A673 (cell line): Measurements from ENCODE around the gene GBX1. TPM values are rescaled to one million over a fixed set of nuclear protein-coding genes. Genes with fewer than 3 reads are reported as not detected.

Experiments
- BruUV-seq: library from RNA; stranded (reverse); fragments of 400-500 nt; replicated peaks from 2 replicates; lab custom pipeline; 2021; lab: Mats Ljungman, UMichigan
- CTCF ChIA-PET: fragments of 300-600 bp; sonication (Branson Sonifier 250); formaldehyde crosslinking; loops from one replicate; lab custom pipeline; 2022; ENCODE audit warnings: antibody characterized with exemption; lab: Charles Lee
- POLR2A ChIA-PET: fragments of 300-600 bp; sonication (Branson Sonifier 250); formaldehyde crosslinking; loops from one replicate; lab custom pipeline; 2022; ENCODE audit warnings: antibody characterized with exemption; ENCODE audit not compliant: low non-redundant PET; lab: Charles Lee
- DNase-seq: peaks from one replicate; pipeline ENCODE4 v3.0.0-alpha.2; 2015; ENCODE audit warnings: low spot score
- H3K27ac ChIP-seq: fragments of 200-600 bp; sonication (generic); 2 replicates; pipeline ENCODE4 v1.5.1; 2016; ENCODE audit warnings: mixed run types, low read depth, mild to moderate bottlenecking, mixed read lengths, antibody characterized with exemption, low read length; ENCODE audit not compliant: poor library complexity, severe bottlenecking
- H3K27me3 ChIP-seq: fragments of 200-600 bp; sonication (generic); replicated peaks from 2 replicates; pipeline ENCODE4 v1.6.1; 2017; ENCODE audit warnings: mixed run types, low read depth, mild to moderate bottlenecking, mixed read lengths, antibody characterized with exemption, low read length; ENCODE audit not compliant: insufficient read depth, poor library complexity
- H3K36me3 ChIP-seq: fragments of 200-600 bp; sonication (generic); 2 replicates; pipeline ENCODE4 v1.6.1; 2016; ENCODE audit warnings: mixed run types, mild to moderate bottlenecking, mixed read lengths, antibody characterized with exemption, low read length; ENCODE audit not compliant: insufficient read depth, poor library complexity, severe bottlenecking
- H3K4me1 ChIP-seq: fragments of 200-600 bp; sonication (generic); 2 replicates; pipeline ENCODE4 v1.6.1; 2017; ENCODE audit warnings: mixed run types, mild to moderate bottlenecking, mixed read lengths, antibody characterized with exemption, low read length; ENCODE audit not compliant: insufficient read depth, poor library complexity, severe bottlenecking
- H3K4me3 ChIP-seq: fragments of 200-600 bp; sonication (generic); 2 replicates; pipeline ENCODE4 v1.5.1; 2016; ENCODE audit warnings: low read depth, mixed run types, mild to moderate bottlenecking, mixed read lengths, low read length; ENCODE audit not compliant: poor library complexity, severe bottlenecking
- H3K9me3 ChIP-seq: fragments of 200-600 bp; sonication (generic); 2 replicates; pipeline ENCODE4 v1.6.1; 2016; ENCODE audit warnings: mixed run types, low read depth, mild to moderate bottlenecking, mixed read lengths, antibody characterized with exemption, low read length; ENCODE audit not compliant: poor library complexity, severe bottlenecking
- EZH2 ChIP-seq: fragments of 200-600 bp; sonication (generic); IDR thresholded peaks from 2 replicates; pipeline ENCODE4 v1.6.1; 2017; ENCODE audit warnings: borderline replicate concordance, low read depth, mild to moderate bottlenecking, mixed read lengths, antibody characterized with exemption, low read length; ENCODE audit not compliant: poor library complexity, severe bottlenecking
- intact Hi-C: fragments of 100-400 bp; cut with micrococcal nuclease; formaldehyde crosslinking; loops from one replicate; pipeline ENCODE4 v1.10.0; 2022; ENCODE audit not compliant: unreplicated experiment
- total RNA-seq: library from RNA; stranded (reverse); gene quantifications from 2 replicates; pipeline ENCODE4 v1.2.3, GENCODE V29; 2021
- TF ChIP-seq, protein P1 (sequence below): fragments of 300-800, 200-600 bp; sonication (generic); conservative IDR thresholded peaks from 2 replicates; pipeline ENCODE4 v1.5.1; 2017; ENCODE audit warnings: low read depth, mild to moderate bottlenecking, antibody characterized with exemption, low read length, moderate library complexity, mixed read lengths

GBX1 gene
- total RNA-seq, 1 experiment from 2014 or later, result not detected

- POLR2A ChIA-PET, result no interaction called here
- Histone ChIP-seq H3K36me3 (no peaks in the 10 kb centered on the region), H3K9me3 (no peaks in the 10 kb centered on the region), H3K27me3 (no peaks in the 10 kb centered on the region), H3K4me1 (no peaks in the 10 kb centered on the region), H3K27ac (no peak overlapping the region), H3K4me3 (no peak overlapping the region)
- DNase-seq, result no peak
- TF ChIP-seq, protein P1, sequence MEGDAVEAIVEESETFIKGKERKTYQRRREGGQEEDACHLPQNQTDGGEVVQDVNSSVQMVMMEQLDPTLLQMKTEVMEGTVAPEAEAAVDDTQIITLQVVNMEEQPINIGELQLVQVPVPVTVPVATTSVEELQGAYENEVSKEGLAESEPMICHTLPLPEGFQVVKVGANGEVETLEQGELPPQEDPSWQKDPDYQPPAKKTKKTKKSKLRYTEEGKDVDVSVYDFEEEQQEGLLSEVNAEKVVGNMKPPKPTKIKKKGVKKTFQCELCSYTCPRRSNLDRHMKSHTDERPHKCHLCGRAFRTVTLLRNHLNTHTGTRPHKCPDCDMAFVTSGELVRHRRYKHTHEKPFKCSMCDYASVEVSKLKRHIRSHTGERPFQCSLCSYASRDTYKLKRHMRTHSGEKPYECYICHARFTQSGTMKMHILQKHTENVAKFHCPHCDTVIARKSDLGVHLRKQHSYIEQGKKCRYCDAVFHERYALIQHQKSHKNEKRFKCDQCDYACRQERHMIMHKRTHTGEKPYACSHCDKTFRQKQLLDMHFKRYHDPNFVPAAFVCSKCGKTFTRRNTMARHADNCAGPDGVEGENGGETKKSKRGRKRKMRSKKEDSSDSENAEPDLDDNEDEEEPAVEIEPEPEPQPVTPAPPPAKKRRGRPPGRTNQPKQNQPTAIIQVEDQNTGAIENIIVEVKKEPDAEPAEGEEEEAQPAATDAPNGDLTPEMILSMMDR, result no peak
- TF ChIP-seq EZH2, result no peak
- CTCF ChIA-PET, result no interaction called here
- BruUV-seq, result no TSS peak
- intact Hi-C loops, result no loop called here
Measured at GRCh38 chr7:151188252-151188542, 20.7 kb upstream of the GBX1 start.

GRCh38 chr7:151187409-151188251 lies 20.1 kb upstream of the GBX1 start:
- TF ChIP-seq EZH2, result no peak
- TF ChIP-seq, protein P1, result no peak
- H3K27me3 ChIP-seq, result no peaks in the 10 kb centered on the region
- ChIA-PET POLR2A (no interaction called here), CTCF (no interaction called here)
- no peak overlapping the region for H3K4me3 ChIP-seq
- H3K27ac ChIP-seq, result no peak overlapping the region
- no peaks in the 10 kb centered on the region for H3K9me3 ChIP-seq
- BruUV-seq, result no TSS peak
- H3K36me3 ChIP-seq, result no peaks in the 10 kb centered on the region
- no peak for DNase-seq
- no peaks in the 10 kb centered on the region for H3K4me1 ChIP-seq
- intact Hi-C loops, result no loop called here

DNA sequence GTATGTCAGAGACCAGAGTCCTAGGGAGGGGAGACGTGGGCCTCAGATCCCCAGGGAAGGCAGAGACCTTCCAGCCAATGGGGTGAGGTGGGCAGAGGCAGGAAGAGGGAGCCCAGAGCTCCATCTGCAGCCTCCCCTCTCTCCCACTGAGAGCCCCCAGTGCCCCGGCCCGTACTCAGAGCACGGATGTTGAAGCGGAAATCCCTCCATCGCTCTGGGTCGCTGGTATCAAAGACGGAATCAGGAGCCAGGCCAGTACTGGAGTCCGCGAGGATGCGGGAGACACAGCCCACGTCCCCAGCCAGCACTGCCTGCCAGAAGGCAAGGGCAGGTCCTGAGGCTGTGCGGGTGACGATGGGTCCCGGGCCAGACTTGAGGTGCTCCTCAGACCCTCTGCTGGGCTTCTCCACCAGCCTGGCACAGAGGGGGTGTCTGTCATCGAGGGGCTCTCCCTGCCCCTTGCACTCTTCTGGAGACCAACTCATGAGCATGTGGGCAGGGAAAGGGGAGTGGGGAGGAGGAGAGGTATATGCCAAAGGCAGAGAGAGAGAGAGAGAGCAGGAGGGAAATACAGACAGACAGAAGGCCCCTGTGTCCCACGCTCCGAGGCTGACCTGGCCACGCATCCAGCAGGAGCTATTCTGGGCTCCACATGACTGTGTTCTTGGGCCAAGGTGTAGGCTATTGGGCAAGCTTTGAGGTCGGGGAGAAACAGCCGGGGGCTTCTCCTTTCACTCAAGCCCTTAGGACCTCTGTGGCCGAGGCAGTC lies 19.3 kb upstream of the GBX1 start, which contains the start of gene ASB10:
ASB10 (minus strand) TSS at position 611 of the 769 bp plus-strand sequence; CDS start at position 491, 120 bp downstream.
- POLR2A ChIA-PET, result no interaction called here
- BruUV-seq, result no TSS peak
- intact Hi-C loops, result no loop called here

More for the DNA sequence above, 19.3 kb upstream of the GBX1 start, which contains the start of gene ASB10:
- no peak for DNase-seq
- no peaks in the 10 kb centered on the region for H3K9me3 ChIP-seq
- no peak within 1 kb of the TSS for H3K4me3 ChIP-seq
- no peak for TF ChIP-seq EZH2
- TF ChIP-seq, protein P1, result no peak
- H3K4me1 ChIP-seq, result no peaks in the 10 kb centered on the region
- H3K27ac ChIP-seq, result no peak within 1 kb of the TSS
- H3K36me3 ChIP-seq, result no peaks in the 10 kb centered on the region
- CTCF ChIA-PET, result no interaction called here
- no peaks in the 10 kb centered on the region for H3K27me3 ChIP-seq
